IMR-90 (cell line): ENCODE measurements around the gene PRKCB. TPM values are rescaled to one million over a fixed set of nuclear protein-coding genes. Genes with fewer than 3 reads are reported as not detected.

ENCODE experiments used
- ATAC-seq: fragments of 200-7000 bp; cut with Tn5 transposase; 2 replicates; pipeline ENCODE4 v1.9.1; 2020; ENCODE audit warnings: low read depth, mild to moderate bottlenecking, moderate library complexity
- BruUV-seq: library from RNA; stranded (reverse); fragments of 400-500 nt; replicated peaks from 2 replicates; lab custom pipeline; 2021; lab: Mats Ljungman, UMichigan
- CTCF ChIA-PET: fragments of 300-600 bp; formaldehyde crosslinking; extraction: SDS; loops from one replicate; lab custom pipeline; 2021; ENCODE audit warnings: antibody characterized with exemption; lab: Yijun Ruan, JAX
- POLR2A ChIA-PET: fragments of 300-600 bp; sonication (Branson Sonifier 250); formaldehyde crosslinking; loops from one replicate; lab custom pipeline; 2022; ENCODE audit warnings: antibody characterized with exemption; ENCODE audit not compliant: unreplicated experiment; lab: Charles Lee
- DNase-seq: peaks from one replicate; pipeline ENCODE4 v3.0.0; 2013
- H2AFZ ChIP-seq: replicated peaks from 2 replicates; pipeline ENCODE3; 2013; ENCODE audit warnings: low read length, mild to moderate bottlenecking; ENCODE audit not compliant: poor library complexity
- H2AK5ac ChIP-seq: 2 replicates; pipeline ENCODE4 v1.6.1; 2013; ENCODE audit warnings: low read depth, low read length, inconsistent platforms
- H2AK9ac ChIP-seq: replicated peaks from 2 replicates; pipeline ENCODE3; 2013; ENCODE audit warnings: mild to moderate bottlenecking, low read depth, low read length, moderate library complexity; ENCODE audit not compliant: poor library complexity
- H2BK120ac ChIP-seq: 2 replicates; pipeline ENCODE4 v1.6.1; 2013; ENCODE audit warnings: low read depth, low read length, inconsistent platforms
- H2BK15ac ChIP-seq: 3 replicates; pipeline ENCODE4 v1.6.1; 2013; ENCODE audit warnings: low read depth, low read length, inconsistent platforms
- H2BK20ac ChIP-seq: 2 replicates; pipeline ENCODE4 v1.6.1; 2013; ENCODE audit warnings: low read depth, mild to moderate bottlenecking, inconsistent platforms, low read length, moderate library complexity
- H2BK5ac ChIP-seq: 2 replicates; pipeline ENCODE4 v1.6.1; 2013; ENCODE audit warnings: mild to moderate bottlenecking, low read depth, low read length, inconsistent platforms; ENCODE audit not compliant: poor library complexity, severe bottlenecking
- H3K14ac ChIP-seq: replicated peaks from 2 replicates; pipeline ENCODE4 v1.6.1; 2013; ENCODE audit warnings: low read depth, low read length, inconsistent platforms
- H3K18ac ChIP-seq: 2 replicates; pipeline ENCODE4 v1.6.1; 2013; ENCODE audit warnings: low read depth, low read length, control low read depth
- H3K23ac ChIP-seq: 2 replicates; pipeline ENCODE4 v1.6.1; 2013; ENCODE audit warnings: low read depth, low read length, inconsistent platforms
- H3K27ac ChIP-seq: 2 replicates; pipeline ENCODE4 v1.5.1; 2013; ENCODE audit warnings: mild to moderate bottlenecking, control low read depth, low read length; ENCODE audit not compliant: insufficient read depth
- H3K27me3 ChIP-seq: 2 replicates; pipeline ENCODE4 v1.6.1; 2013; ENCODE audit warnings: low read length; ENCODE audit not compliant: control insufficient read depth, insufficient read depth
- H3K36me3 ChIP-seq: 2 replicates; pipeline ENCODE4 v1.6.1; 2013; ENCODE audit warnings: low read length, mixed read lengths; ENCODE audit not compliant: control insufficient read depth, insufficient read depth
- H3K4ac ChIP-seq: 2 replicates; pipeline ENCODE4 v1.6.1; 2013; ENCODE audit warnings: low read depth, low read length, inconsistent platforms
- H3K4me1 ChIP-seq: 2 replicates; pipeline ENCODE4 v1.6.1; 2013; ENCODE audit warnings: low read length, mixed read lengths; ENCODE audit not compliant: control insufficient read depth, insufficient read depth
- H3K4me2 ChIP-seq: 2 replicates; pipeline ENCODE4 v1.6.1; 2013; ENCODE audit warnings: low read depth, mild to moderate bottlenecking, control low read depth, low read length, moderate library complexity
- H3K4me3 ChIP-seq: 2 replicates; pipeline ENCODE4 v1.5.1; 2013; ENCODE audit warnings: low read depth, mild to moderate bottlenecking, control low read depth, low read length, moderate library complexity; ENCODE audit not compliant: insufficient read depth
- H3K56ac ChIP-seq: 2 replicates; pipeline ENCODE4 v1.6.1; 2013; ENCODE audit warnings: low read length, inconsistent platforms; ENCODE audit not compliant: insufficient read depth; ENCODE audit errors: extremely low read depth
- H3K79me1 ChIP-seq, 2 experiments: 2 replicates each; pipeline ENCODE4 v1.6.1; 2013; ENCODE audit warnings: low read length in 2 of 2, inconsistent platforms in 1 of 2, low read depth in 1 of 2
- H3K9ac ChIP-seq: 2 replicates; pipeline ENCODE4 v1.6.1; 2013; ENCODE audit warnings: low read depth, low read length, control low read depth
- H3K9me1 ChIP-seq: 2 replicates; pipeline ENCODE4 v1.6.1; 2013; ENCODE audit warnings: low read length, inconsistent platforms; ENCODE audit not compliant: insufficient read depth
- H3K9me3 ChIP-seq: 2 replicates; pipeline ENCODE4 v1.6.1; 2013; ENCODE audit warnings: low read length; ENCODE audit not compliant: control insufficient read depth, insufficient read depth
- H4K20me1 ChIP-seq: 2 replicates; pipeline ENCODE4 v1.6.1; 2013; ENCODE audit warnings: low read length, inconsistent platforms; ENCODE audit not compliant: insufficient read depth
- H4K5ac ChIP-seq: 2 replicates; pipeline ENCODE4 v1.6.1; 2013; ENCODE audit warnings: mild to moderate bottlenecking, low read depth, low read length, control low read depth
- H4K8ac ChIP-seq, 2 experiments: 2 replicates each; pipeline ENCODE4 v1.6.1; 2013; ENCODE audit warnings: low read depth in 2 of 2, low read length in 2 of 2, control low read depth in 1 of 2, inconsistent platforms in 1 of 2
- H4K91ac ChIP-seq: 2 replicates; pipeline ENCODE4 v1.6.1; 2013; ENCODE audit warnings: low read depth, low read length, inconsistent platforms; ENCODE audit not compliant: insufficient read depth
- CEBPB ChIP-seq: IDR thresholded peaks from 2 replicates; pipeline ENCODE4 v1.6.1; 2012; ENCODE audit warnings: low read depth, low read length, improper control_type of control experiment
- CHD1 ChIP-seq: IDR thresholded peaks from 2 replicates; pipeline ENCODE4 v1.6.1; 2012; ENCODE audit warnings: low read depth, low read length, improper control_type of control experiment
- CTCF ChIP-seq: conservative IDR thresholded peaks from 2 replicates; pipeline ENCODE4 v1.5.1; 2012; ENCODE audit warnings: mild to moderate bottlenecking, low read depth, low read length, improper control_type of control experiment
- ELK1 ChIP-seq: fragments of 150-350 bp; IDR thresholded peaks from 2 replicates; pipeline ENCODE4 v1.6.1; 2016; ENCODE audit warnings: low read depth, mild to moderate bottlenecking, low read length, moderate library complexity, borderline replicate concordance
- MAZ ChIP-seq: IDR thresholded peaks from 2 replicates; pipeline ENCODE4 v1.6.1; 2012; ENCODE audit warnings: low read depth, mild to moderate bottlenecking, low read length, improper control_type of control experiment, moderate library complexity, borderline replicate concordance
- USF2 ChIP-seq: fragments of 150-350 bp; IDR thresholded peaks from 2 replicates; pipeline ENCODE4 v1.6.1; 2017; ENCODE audit warnings: mild to moderate bottlenecking, antibody characterized with exemption, low read length, low read depth
- WGBS, 2 experiments: methylation state at CpG; one replicate each; pipeline versions ENCODE4 v1.1.5 to v1.1.7; 2013; ENCODE audit warnings: missing lambda C conversion rate in 2 of 2; ENCODE audit not compliant: insufficient read length in 1 of 2; ENCODE audit errors: extremely low coverage in 2 of 2; 5-methylcytosine and 5-hydroxymethylcytosine counted together
- dilution Hi-C: fragments of 300-500 bp; cut with HindIII; formaldehyde crosslinking; loops from one replicate; pipeline ENCODE4 v1.14.3; 2018; ENCODE audit warnings: low sequenced_read_pairs; ENCODE audit not compliant: unreplicated experiment
- in situ Hi-C: fragments of 300-500 bp; cut with MboI; formaldehyde crosslinking; loops from 3 replicates; pipeline ENCODE4 v1.14.3; 2019; ENCODE audit warnings: low sequenced_read_pairs, inconsistent platforms, mixed read lengths
- intact Hi-C: fragments of 100-400 bp; cut with micrococcal nuclease; formaldehyde crosslinking; loops from 2 replicates; pipeline ENCODE4 v1.10.0; 2022
- polyA plus RNA-seq, 3 experiments: library from polyadenylated mRNA; depleted of rRNA; stranded (reverse); fragments of >200 nt; gene quantifications; 2 replicates each; pipeline ENCODE4 v1.2.3, GENCODE V29; 2012; ENCODE audit warnings: low replicate concordance in 1 of 3
- total RNA-seq: library from RNA; depleted of rRNA; stranded (reverse); fragments of >200 nt; gene quantifications from 2 replicates; pipeline ENCODE4 v1.2.3, GENCODE V29; 2012

PRKCB gene
- total and polyA plus RNA-seq, 2 of the 4 experiments (the other 2 are of a cell fraction), result under 0.01 TPM; not detected in 1

- Histone ChIP-seq H3K9ac (no peak within 1 kb of the TSS), H3K36me3 (no peaks in the 10 kb centered on the region), H2AFZ (no peak within 1 kb of the TSS), H3K9me3 (no peaks in the 10 kb centered on the region), H3K56ac (no peak within 1 kb of the TSS), H3K4ac (no peak within 1 kb of the TSS), H2AK5ac (no peak within 1 kb of the TSS), H4K8ac (no peak within 1 kb of the TSS), H3K79me1 (no peaks in the 10 kb centered on the region), H3K14ac (no peak within 1 kb of the TSS), H3K4me2 (no peak within 1 kb of the TSS), H3K4me1 (no peaks in the 10 kb centered on the region), H4K91ac (no peak within 1 kb of the TSS), H2BK20ac (no peak within 1 kb of the TSS), H2BK5ac (no peak within 1 kb of the TSS), H3K9me1 (no peaks in the 10 kb centered on the region), H3K18ac (no peak within 1 kb of the TSS), H2AK9ac (no peak within 1 kb of the TSS), H3K4me3 (no peak within 1 kb of the TSS), H2BK120ac (no peak within 1 kb of the TSS), H4K20me1 (no peaks in the 10 kb centered on the region), H3K23ac (no peak within 1 kb of the TSS), H2BK15ac (no peak within 1 kb of the TSS), H4K5ac (no peak within 1 kb of the TSS), H3K27ac (no peak within 1 kb of the TSS), H3K27me3 (no peaks in the 10 kb centered on the region)
- 4% methylated on average over 20 of the region's 54 CpGs; no CpG with 5 or more reads in 1 of the 2 experiments for WGBS, 2 experiments
- intact Hi-C loops, result no loop called here
- ChIA-PET CTCF (no interaction called here), POLR2A (no interaction called here)
- peak; percentile 33 for DNase-seq
- in situ Hi-C loops, result no loop called here
- BruUV-seq, result no TSS peak
- no peak for TF ChIP-seq ELK1
- no peak for TF ChIP-seq CTCF
- no peak for TF ChIP-seq CEBPB
- no peak for TF ChIP-seq MAZ
- TF ChIP-seq USF2, result no peak
- TF ChIP-seq CHD1, result no peak
- ATAC-seq, result peak; percentile 67
- dilution Hi-C loops, result no loop called here
Measured at GRCh38 chr16:24255456-24256371, 419.9 kb downstream of the PRKCB start, which contains the start of gene CACNG3. CACNG3 (plus strand) TSS chr16:24256335; CDS start chr16:24256755, 420 bp downstream.
